Body of pancreas (tissue), 4 donors: ENCODE results near the gene SEPTIN12. TPM values are rescaled to one million over a fixed set of nuclear protein-coding genes. Genes with fewer than 3 reads are reported as not detected.

Source experiments
- ATAC-seq: fragments of 150-250 bp; one replicate; pipeline ENCODE4 v1.9.1; 2016
- DNase-seq, 4 donors: peaks; one replicate each; pipeline ENCODE4 v3.0.0-alpha.2; 2019
- H3K27ac ChIP-seq, 4 donors: fragments of 200-600 bp; sonication (generic); 1 replicate in 3 of 4; 2 replicates in 1 of 4; pipeline versions ENCODE4 v1.5.1 to v1.6.1; 2016 to 2019; ENCODE audit warnings: mild to moderate bottlenecking in 1 of 4, mixed read lengths in 1 of 4, moderate library complexity in 1 of 4
- H3K27me3 ChIP-seq, 2 donors: fragments of 200-600 bp; sonication (generic); one replicate each; pipeline ENCODE4 v1.6.0; 2016; ENCODE audit warnings: mild to moderate bottlenecking in 1 of 2
- H3K36me3 ChIP-seq, 2 donors: fragments of 200-600 bp; sonication (generic); replicated peaks in 1 of 2; 2 replicates each; pipeline ENCODE4 v1.5.1; 2016; ENCODE audit warnings: low read depth in 2 of 2; ENCODE audit not compliant: insufficient read depth in 1 of 2
- H3K4me1 ChIP-seq: fragments of 200-600 bp; sonication (generic); one replicate; pipeline ENCODE4 v1.6.0; 2016
- H3K4me3 ChIP-seq, 2 donors: fragments of 200-600 bp; sonication (generic); 1 replicate in 1 of 2; 2 replicates in 1 of 2; pipeline ENCODE4 v1.5.1; 2016 to 2019
- H3K9me3 ChIP-seq, 3 donors: fragments of 200-600 bp; sonication (generic); 1 replicate in 2 of 3; 2 replicates in 1 of 3; pipeline ENCODE4 v1.5.1; 2016
- CTCF ChIP-seq, 7 experiments: fragments of 450-650 bp in 4 of 7; fragments of 200-600 bp in 3 of 7; sonication (generic) in 3 of 7; IDR thresholded peaks; one replicate each; pipeline ENCODE4 v1.5.1; 2016 to 2019; ENCODE audit warnings: antibody characterized with exemption in 7 of 7
- POLR2A ChIP-seq, 3 donors: fragments of 450-650 bp; IDR thresholded peaks; one replicate each; pipeline ENCODE4 v1.6.1; 2016; ENCODE audit warnings: antibody characterized with exemption in 3 of 3, mild to moderate bottlenecking in 2 of 3
- WGBS, 2 donors: methylation state at CpG; one replicate each; pipeline ENCODE4 v1.1.5; 2017; 5-methylcytosine and 5-hydroxymethylcytosine counted together
- intact Hi-C: fragments of 100-400 bp; cut with DNase I; formaldehyde crosslinking; loops from one replicate; pipeline ENCODE4 v1.15.1; 2023
- total RNA-seq, 2 donors: library from RNA; depleted of rRNA; stranded (reverse); fragments of >200 nt; gene quantifications; one replicate each; pipeline ENCODE4 v1.1.0, GENCODE V29; 2016

The SEPTIN12 gene
- total RNA-seq, 2 donors from 2014 or later = not detected

DNA sequence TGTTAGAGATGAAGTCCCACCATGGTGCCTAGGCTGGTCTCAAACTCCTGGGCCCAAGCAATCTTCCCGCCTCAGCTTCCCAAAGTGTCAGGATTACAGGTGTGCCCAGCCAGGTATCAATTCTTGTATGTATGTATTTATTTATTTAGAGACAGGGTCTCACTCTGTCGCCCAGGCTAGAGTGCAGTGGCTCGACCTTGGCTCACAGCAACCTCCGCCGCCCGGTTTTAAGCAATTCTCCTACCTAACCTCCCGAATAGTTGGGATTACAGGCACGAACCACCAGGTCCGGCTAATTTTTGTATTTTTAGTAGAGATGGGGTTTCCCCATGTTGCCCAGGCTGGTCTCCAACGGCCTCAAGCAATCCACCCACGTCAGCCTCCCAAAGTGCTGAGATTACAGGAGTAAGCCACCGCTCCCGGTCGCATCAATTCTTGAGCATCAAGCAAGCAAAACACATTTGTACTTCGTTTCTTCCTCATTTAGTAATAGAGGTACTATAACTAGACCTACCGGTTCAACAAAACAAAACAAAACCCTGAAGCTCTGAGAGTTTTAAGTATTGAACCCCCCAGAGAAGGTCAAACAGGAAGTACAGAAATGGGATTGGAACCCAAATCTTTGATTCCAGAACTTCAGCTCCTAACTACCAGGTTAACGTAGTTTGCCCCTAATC is 20.1 kb downstream of the SEPTIN12 start:
- H3K4me3 ChIP-seq = no peak overlapping the region
- H3K27ac ChIP-seq = peak overlapping the region; percentile 72 to 87 (median 79)
- TF ChIP-seq POLR2A (IDR thresholded peaks at IDR 0.05) (no peak), CTCF (IDR thresholded peaks at IDR 0.05) (no peak)
- no peaks in the 10 kb centered on the region for H3K9me3 ChIP-seq
- H3K27me3 ChIP-seq = no peaks in the 10 kb centered on the region
- peak; percentile 25 to 37 (median 31) for DNase-seq
- WGBS, 2 donors = 31 to 45% methylated on average over 17 of the region's 17 CpGs
- intact Hi-C loops = no loop called here
- H3K36me3 ChIP-seq = peaks cover 0 to 7% of the 10 kb centered on the region in 2 donors
- peaks cover 27% of the 10 kb centered on the region for H3K4me1 ChIP-seq
- ATAC-seq = no peak

DNA sequence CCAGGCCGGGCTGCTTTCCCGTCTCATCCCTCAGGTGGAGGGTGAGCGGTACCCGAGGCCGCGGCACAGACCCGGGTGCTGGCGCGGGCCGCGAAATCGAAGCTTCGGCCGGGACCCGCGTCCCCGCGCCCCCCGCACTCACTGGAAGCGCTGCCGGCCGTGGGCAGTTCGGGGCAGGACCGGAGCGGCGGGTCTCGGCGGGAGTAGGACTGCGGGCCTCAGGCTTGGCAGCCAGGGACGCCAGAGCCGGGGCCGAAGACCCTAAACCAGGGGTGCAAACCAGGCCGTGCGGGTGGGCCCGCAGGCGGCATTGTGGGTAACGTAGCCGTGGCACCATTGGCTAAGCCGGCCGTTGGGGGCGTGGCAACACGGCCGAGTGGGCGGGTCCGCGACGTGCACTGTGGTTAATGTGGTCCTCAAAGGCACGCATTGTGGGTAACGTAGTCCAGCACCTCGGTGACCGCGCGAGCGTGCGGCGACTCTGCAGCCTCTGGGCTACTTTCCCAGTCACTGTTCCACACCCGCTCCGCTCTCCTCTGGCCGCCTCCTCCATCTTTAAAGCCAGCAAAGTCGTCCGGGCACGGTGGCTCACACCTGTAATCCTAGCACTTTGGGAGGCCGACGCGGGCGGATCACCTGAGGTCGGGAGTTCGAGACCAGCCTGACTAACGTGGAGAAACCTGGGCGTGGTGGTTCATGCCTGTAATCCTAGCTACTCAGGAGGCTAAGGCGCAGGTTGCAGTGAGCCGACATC is 21.1 kb downstream of the SEPTIN12 start, which contains the start of gene ZNF500:
Gene ZNF500, minus strand, starts transcription at position 288 of the 754 bp plus-strand sequence. CDS start 1,184 bp downstream, outside the sequence.
- DNase-seq = peak; percentile 98 to 99 (median 98)
- Histone ChIP-seq H3K4me1 (peaks cover 27% of the 10 kb centered on the region), H3K27ac (peak within 1 kb of the TSS; percentile 72 to 87 (median 79)), H3K4me3 (peak within 1 kb of the TSS; percentile 55 to 96), H3K27me3 (no peaks in the 10 kb centered on the region), H3K36me3 (peaks cover 0 to 10% of the 10 kb centered on the region in 2 donors), H3K9me3 (no peaks in the 10 kb centered on the region)
- peak; percentile 91 for ATAC-seq
- TF ChIP-seq POLR2A (IDR thresholded peaks at IDR 0.05) (peak; percentile 25 to 70 (median 70)), CTCF (IDR thresholded peaks at IDR 0.05) (peak in 1 of 7 experiments; percentile 14)
- 2 to 24% methylated on average over 12 to 69 of the region's 72 CpGs for WGBS, 2 donors
- intact Hi-C loops = no loop called here

- ATAC-seq = no peak
- H3K27ac ChIP-seq = peak overlapping the region in 2 of 4 donors; percentile 86 to 87
- peak overlapping the region in 1 of 2 donors; percentile 96 for H3K4me3 ChIP-seq
- peaks cover 27% of the 10 kb centered on the region for H3K4me1 ChIP-seq
- 64 to 76% methylated on average over 9 to 24 of the region's 26 CpGs for WGBS, 2 donors
- DNase-seq = no peak
- no peaks in the 10 kb centered on the region for H3K27me3 ChIP-seq
- H3K9me3 ChIP-seq = no peaks in the 10 kb centered on the region
- H3K36me3 ChIP-seq = peaks cover 0 to 13% of the 10 kb centered on the region in 2 donors
- no peak for TF ChIP-seq CTCF (IDR thresholded peaks at IDR 0.05)
- intact Hi-C loops = no loop called here
These were observed 22.4 kb downstream of the SEPTIN12 start for GRCh38 chr16:4765511-4766474.

DNA sequence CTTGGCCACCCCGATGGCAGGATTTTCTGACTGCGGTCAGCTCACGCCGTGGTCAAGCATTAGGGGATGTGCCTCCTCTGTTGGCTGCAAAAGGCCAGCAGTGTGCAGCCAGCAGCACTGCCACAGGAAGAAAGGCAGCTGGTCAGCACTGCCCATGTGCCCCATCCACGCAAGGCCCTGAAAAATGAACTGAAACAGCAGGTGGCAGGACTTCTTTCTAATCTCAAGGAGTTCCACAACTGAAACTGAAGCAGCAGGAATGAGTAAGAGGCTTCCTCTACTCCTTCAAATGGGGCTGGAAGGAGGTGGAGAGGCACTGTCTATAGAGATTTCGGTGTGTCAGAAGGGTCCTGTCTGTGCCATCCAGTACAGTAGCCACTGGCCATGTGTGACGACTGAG is 24.4 kb downstream of the SEPTIN12 start:
- 85 to 88% methylated on average over 7 of the region's 7 CpGs for WGBS, 2 donors
- no peak for ATAC-seq

More for the DNA sequence above, 24.4 kb downstream of the SEPTIN12 start:
- no peaks in the 10 kb centered on the region for H3K9me3 ChIP-seq
- H3K27ac ChIP-seq = no peak overlapping the region
- DNase-seq = no peak
- peaks cover 23% of the 10 kb centered on the region for H3K4me1 ChIP-seq
- peaks cover 0 to 26% of the 10 kb centered on the region in 2 donors for H3K36me3 ChIP-seq
- no peak overlapping the region for H3K4me3 ChIP-seq
- no peaks in the 10 kb centered on the region for H3K27me3 ChIP-seq
- TF ChIP-seq POLR2A (IDR thresholded peaks at IDR 0.05) = no peak
- TF ChIP-seq CTCF (IDR thresholded peaks at IDR 0.05) = no peak
- intact Hi-C loops = no loop called here
